HEK293 (cell line): ENCODE results near the gene SUCO.

Experiments used
- CTCF ChIA-PET: fragments of 350-600 bp; formaldehyde crosslinking; extraction: SDS; loops from one replicate; lab custom pipeline; 2021; ENCODE audit warnings: antibody characterized with exemption; lab: Yijun Ruan, JAX
- POLR2A ChIA-PET: fragments of 300-600 bp; formaldehyde crosslinking; extraction: SDS; loops from one replicate; lab custom pipeline; 2020; ENCODE audit warnings: antibody characterized with exemption, inconsistent platforms; lab: Yijun Ruan, JAX
- H3K27ac ChIP-seq: fragments of 200-500 bp; sonication (Bioruptor generic); 2 replicates; pipeline ENCODE4 v1.5.1; 2014; ENCODE audit warnings: low read depth, low read length, control low read depth, inconsistent platforms; ENCODE audit errors: extremely low read depth
- H3K36me3 ChIP-seq, 2 experiments: fragments of 200-500 bp in 1 of 2; sonication (Bioruptor generic) in 1 of 2; 1 replicate in 1 of 2; 2 replicates in 1 of 2; pipeline ENCODE4 v1.5.1; 2014 to 2017; ENCODE audit warnings: inconsistent platforms in 2 of 2, low read length in 2 of 2; ENCODE audit not compliant: control insufficient read depth in 2 of 2, insufficient read depth in 1 of 2
- H3K4me1 ChIP-seq: fragments of 200-500 bp; sonication (Bioruptor generic); 2 replicates; pipeline ENCODE4 v1.5.1; 2014; ENCODE audit warnings: mild to moderate bottlenecking, low read length, inconsistent platforms; ENCODE audit not compliant: control insufficient read depth, insufficient read depth
- H3K4me3 ChIP-seq: 2 replicates; pipeline ENCODE4 v1.5.1; 2011; ENCODE audit warnings: low read depth, mild to moderate bottlenecking, control low read depth, low read length, moderate library complexity
- H3K9me3 ChIP-seq: fragments of 200-500 bp; sonication (Bioruptor generic); 2 replicates; pipeline ENCODE4 v1.5.1; 2014; ENCODE audit warnings: low read depth, low read length, inconsistent platforms; ENCODE audit not compliant: control insufficient read depth, insufficient read depth
- GFI1B ChIP-seq: fragments of 450-650 bp; formaldehyde crosslinking; IDR thresholded peaks from 2 replicates; pipeline ENCODE4 v1.5.1; 2016; ENCODE audit warnings: missing biosample characterization, missing genetic modification characterization
- HOXA7 ChIP-seq: sonication (generic); formaldehyde crosslinking; IDR thresholded peaks from 2 replicates; pipeline ENCODE4 v1.8.1; 2022; ENCODE audit warnings: missing genetic modification reagents, borderline replicate concordance
- OSR2 ChIP-seq: fragments of 450-650 bp; formaldehyde crosslinking; IDR thresholded peaks from 2 replicates; pipeline ENCODE4 v1.5.1; 2016; ENCODE audit warnings: missing biosample characterization, missing genetic modification characterization
- SP7 ChIP-seq: fragments of 450-650 bp; formaldehyde crosslinking; IDR thresholded peaks from 2 replicates; pipeline ENCODE4 v1.5.1; 2016; ENCODE audit warnings: missing biosample characterization, missing genetic modification characterization
- ZBTB7A ChIP-seq: fragments of 450-650 bp; formaldehyde crosslinking; IDR thresholded peaks from 2 replicates; pipeline ENCODE4 v1.5.1; 2016; ENCODE audit warnings: low read depth, missing biosample characterization, missing genetic modification characterization
- ZFP3 ChIP-seq: fragments of 450-650 bp; formaldehyde crosslinking; IDR thresholded peaks from 2 replicates; pipeline ENCODE4 v1.5.1; 2016; ENCODE audit warnings: low read depth, missing biosample characterization, missing genetic modification characterization
- ZNF121 ChIP-seq: fragments of 450-650 bp; formaldehyde crosslinking; IDR thresholded peaks from 2 replicates; pipeline ENCODE4 v1.5.1; 2016; ENCODE audit warnings: missing biosample characterization, missing genetic modification characterization
- ZNF266 ChIP-seq: fragments of 450-650 bp; formaldehyde crosslinking; IDR thresholded peaks from 2 replicates; pipeline ENCODE4 v1.5.1; 2016; ENCODE audit warnings: missing biosample characterization, missing genetic modification characterization, low read depth
- ZNF274 ChIP-seq, 2 experiments: fragments of 200-500 bp in 1 of 2; fragments of 450-650 bp in 1 of 2; sonication (Bioruptor generic) in 1 of 2; formaldehyde crosslinking in 1 of 2; IDR thresholded peaks; 2 replicates each; pipeline versions ENCODE4 v1.5.1 to v1.6.1; 2014 to 2016; ENCODE audit warnings: borderline replicate concordance in 1 of 2, inconsistent platforms in 1 of 2, low read length in 1 of 2, missing biosample characterization in 1 of 2, missing genetic modification characterization in 1 of 2
- ZNF354C ChIP-seq: fragments of 450-650 bp; formaldehyde crosslinking; IDR thresholded peaks from 2 replicates; pipeline ENCODE4 v1.5.1; 2016; ENCODE audit warnings: missing biosample characterization, missing genetic modification characterization, low read depth, borderline replicate concordance
- ZNF747 ChIP-seq: fragments of 450-650 bp; formaldehyde crosslinking; IDR thresholded peaks from 2 replicates; pipeline ENCODE4 v1.5.1; 2016; ENCODE audit warnings: missing biosample characterization, missing genetic modification characterization
- ZNF768 ChIP-seq: fragments of 450-650 bp; formaldehyde crosslinking; IDR thresholded peaks from 2 replicates; pipeline ENCODE4 v1.5.1; 2018; ENCODE audit warnings: missing biosample characterization, mild to moderate bottlenecking, missing genetic modification characterization
- TF ChIP-seq, protein P1 (sequence below): fragments of 450-650 bp; formaldehyde crosslinking; conservative IDR thresholded peaks from 2 replicates; pipeline ENCODE4 v1.5.1; 2016; ENCODE audit warnings: low read depth, missing biosample characterization, missing genetic modification characterization
- TF ChIP-seq, protein P2 (sequence below): fragments of 450-650 bp; formaldehyde crosslinking; IDR thresholded peaks from 2 replicates; pipeline ENCODE4 v1.5.1; 2016; ENCODE audit warnings: missing biosample characterization, missing genetic modification characterization
- TF ChIP-seq, protein P3 (sequence below): fragments of 450-650 bp; formaldehyde crosslinking; IDR thresholded peaks from 2 replicates; pipeline ENCODE4 v1.5.1; 2016; ENCODE audit warnings: missing biosample characterization, missing genetic modification characterization
- TF ChIP-seq, protein P4 (sequence below): fragments of 450-650 bp; formaldehyde crosslinking; IDR thresholded peaks from 2 replicates; pipeline ENCODE4 v1.5.1; 2016; ENCODE audit warnings: missing biosample characterization, missing genetic modification characterization, low read depth
- TF ChIP-seq, protein P5 (sequence below): fragments of 450-650 bp; formaldehyde crosslinking; IDR thresholded peaks from 2 replicates; pipeline ENCODE4 v1.5.1; 2017; ENCODE audit warnings: missing biosample characterization, missing genetic modification characterization
- TF ChIP-seq, protein P6 (sequence below): fragments of 450-650 bp; formaldehyde crosslinking; IDR thresholded peaks from 2 replicates; pipeline ENCODE4 v1.5.1; 2016; ENCODE audit warnings: missing biosample characterization, missing genetic modification characterization
- TF ChIP-seq, protein P7 (sequence below): fragments of 450-650 bp; formaldehyde crosslinking; IDR thresholded peaks from 2 replicates; pipeline ENCODE4 v1.5.0; 2017; ENCODE audit warnings: missing biosample characterization, missing genetic modification characterization, borderline replicate concordance

Gene SUCO

DNA sequence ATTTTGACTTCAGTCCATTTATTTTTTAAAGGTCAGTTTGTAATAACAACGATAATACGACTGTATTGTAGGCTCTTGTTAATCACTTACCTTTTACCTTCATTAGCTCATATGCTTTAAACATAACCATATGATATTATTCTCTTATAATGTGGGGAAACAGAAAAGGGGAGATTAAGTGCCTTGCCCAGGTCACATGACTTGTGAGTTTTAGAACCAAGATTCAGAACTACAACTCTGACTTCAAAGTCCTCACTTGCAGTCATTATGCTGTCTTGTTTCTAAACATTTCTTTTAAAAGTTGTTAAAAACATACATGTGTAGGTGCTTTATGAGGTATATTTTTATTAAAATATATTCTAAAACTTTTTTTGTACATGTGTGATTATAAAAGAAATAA, 41.1 kb downstream of the SUCO start (continued):
- TF ChIP-seq, protein P1, sequence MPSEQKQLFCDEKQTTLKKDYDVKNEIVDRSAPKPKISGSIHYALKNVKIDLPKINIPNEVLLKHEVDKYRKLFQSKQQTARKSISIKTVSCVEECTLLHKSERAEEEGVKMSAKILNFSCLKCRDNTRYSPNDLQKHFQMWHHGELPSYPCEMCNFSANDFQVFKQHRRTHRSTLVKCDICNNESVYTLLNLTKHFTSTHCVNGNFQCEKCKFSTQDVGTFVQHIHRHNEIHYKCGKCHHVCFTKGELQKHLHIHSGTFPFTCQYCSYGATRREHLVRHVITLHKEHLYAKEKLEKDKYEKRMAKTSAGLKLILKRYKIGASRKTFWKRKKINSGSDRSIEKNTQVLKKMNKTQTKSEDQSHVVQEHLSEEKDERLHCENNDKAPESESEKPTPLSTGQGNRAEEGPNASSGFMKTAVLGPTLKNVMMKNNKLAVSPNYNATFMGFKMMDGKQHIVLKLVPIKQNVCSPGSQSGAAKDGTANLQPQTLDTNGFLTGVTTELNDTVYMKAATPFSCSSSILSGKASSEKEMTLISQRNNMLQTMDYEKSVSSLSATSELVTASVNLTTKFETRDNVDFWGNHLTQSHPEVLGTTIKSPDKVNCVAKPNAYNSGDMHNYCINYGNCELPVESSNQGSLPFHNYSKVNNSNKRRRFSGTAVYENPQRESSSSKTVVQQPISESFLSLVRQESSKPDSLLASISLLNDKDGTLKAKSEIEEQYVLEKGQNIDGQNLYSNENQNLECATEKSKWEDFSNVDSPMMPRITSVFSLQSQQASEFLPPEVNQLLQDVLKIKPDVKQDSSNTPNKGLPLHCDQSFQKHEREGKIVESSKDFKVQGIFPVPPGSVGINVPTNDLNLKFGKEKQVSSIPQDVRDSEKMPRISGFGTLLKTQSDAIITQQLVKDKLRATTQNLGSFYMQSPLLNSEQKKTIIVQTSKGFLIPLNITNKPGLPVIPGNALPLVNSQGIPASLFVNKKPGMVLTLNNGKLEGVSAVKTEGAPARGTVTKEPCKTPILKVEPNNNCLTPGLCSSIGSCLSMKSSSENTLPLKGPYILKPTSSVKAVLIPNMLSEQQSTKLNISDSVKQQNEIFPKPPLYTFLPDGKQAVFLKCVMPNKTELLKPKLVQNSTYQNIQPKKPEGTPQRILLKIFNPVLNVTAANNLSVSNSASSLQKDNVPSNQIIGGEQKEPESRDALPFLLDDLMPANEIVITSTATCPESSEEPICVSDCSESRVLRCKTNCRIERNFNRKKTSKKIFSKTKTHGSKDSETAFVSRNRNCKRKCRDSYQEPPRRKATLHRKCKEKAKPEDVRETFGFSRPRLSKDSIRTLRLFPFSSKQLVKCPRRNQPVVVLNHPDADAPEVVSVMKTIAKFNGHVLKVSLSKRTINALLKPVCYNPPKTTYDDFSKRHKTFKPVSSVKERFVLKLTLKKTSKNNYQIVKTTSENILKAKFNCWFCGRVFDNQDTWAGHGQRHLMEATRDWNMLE: no peak
- no peak for TF ChIP-seq ZFP3 (tag by site-specific recombination)
- no peak for TF ChIP-seq ZNF274 (IDR thresholded peaks at IDR 0.05; ENCODE audit: low read length)
- no peak for TF ChIP-seq ZNF274 (tag by site-specific recombination; IDR thresholded peaks at IDR 0.05; ENCODE audit: borderline replicate concordance)
- TF ChIP-seq, protein P2, sequence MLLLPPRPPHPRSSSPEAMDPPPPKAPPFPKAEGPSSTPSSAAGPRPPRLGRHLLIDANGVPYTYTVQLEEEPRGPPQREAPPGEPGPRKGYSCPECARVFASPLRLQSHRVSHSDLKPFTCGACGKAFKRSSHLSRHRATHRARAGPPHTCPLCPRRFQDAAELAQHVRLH: no peak
- TF ChIP-seq, protein P3, sequence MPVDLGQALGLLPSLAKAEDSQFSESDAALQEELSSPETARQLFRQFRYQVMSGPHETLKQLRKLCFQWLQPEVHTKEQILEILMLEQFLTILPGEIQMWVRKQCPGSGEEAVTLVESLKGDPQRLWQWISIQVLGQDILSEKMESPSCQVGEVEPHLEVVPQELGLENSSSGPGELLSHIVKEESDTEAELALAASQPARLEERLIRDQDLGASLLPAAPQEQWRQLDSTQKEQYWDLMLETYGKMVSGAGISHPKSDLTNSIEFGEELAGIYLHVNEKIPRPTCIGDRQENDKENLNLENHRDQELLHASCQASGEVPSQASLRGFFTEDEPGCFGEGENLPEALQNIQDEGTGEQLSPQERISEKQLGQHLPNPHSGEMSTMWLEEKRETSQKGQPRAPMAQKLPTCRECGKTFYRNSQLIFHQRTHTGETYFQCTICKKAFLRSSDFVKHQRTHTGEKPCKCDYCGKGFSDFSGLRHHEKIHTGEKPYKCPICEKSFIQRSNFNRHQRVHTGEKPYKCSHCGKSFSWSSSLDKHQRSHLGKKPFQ (tag by site-specific recombination): no peak
- no peak for TF ChIP-seq OSR2
- TF ChIP-seq, protein P4, sequence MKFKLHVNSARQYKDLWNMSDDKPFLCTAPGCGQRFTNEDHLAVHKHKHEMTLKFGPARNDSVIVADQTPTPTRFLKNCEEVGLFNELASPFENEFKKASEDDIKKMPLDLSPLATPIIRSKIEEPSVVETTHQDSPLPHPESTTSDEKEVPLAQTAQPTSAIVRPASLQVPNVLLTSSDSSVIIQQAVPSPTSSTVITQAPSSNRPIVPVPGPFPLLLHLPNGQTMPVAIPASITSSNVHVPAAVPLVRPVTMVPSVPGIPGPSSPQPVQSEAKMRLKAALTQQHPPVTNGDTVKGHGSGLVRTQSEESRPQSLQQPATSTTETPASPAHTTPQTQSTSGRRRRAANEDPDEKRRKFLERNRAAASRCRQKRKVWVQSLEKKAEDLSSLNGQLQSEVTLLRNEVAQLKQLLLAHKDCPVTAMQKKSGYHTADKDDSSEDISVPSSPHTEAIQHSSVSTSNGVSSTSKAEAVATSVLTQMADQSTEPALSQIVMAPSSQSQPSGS (tag by site-specific recombination): no peak
- no peak for TF ChIP-seq ZNF354C (tag by site-specific recombination)
- TF ChIP-seq, protein P5, sequence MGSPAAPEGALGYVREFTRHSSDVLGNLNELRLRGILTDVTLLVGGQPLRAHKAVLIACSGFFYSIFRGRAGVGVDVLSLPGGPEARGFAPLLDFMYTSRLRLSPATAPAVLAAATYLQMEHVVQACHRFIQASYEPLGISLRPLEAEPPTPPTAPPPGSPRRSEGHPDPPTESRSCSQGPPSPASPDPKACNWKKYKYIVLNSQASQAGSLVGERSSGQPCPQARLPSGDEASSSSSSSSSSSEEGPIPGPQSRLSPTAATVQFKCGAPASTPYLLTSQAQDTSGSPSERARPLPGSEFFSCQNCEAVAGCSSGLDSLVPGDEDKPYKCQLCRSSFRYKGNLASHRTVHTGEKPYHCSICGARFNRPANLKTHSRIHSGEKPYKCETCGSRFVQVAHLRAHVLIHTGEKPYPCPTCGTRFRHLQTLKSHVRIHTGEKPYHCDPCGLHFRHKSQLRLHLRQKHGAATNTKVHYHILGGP: no peak

DNA sequence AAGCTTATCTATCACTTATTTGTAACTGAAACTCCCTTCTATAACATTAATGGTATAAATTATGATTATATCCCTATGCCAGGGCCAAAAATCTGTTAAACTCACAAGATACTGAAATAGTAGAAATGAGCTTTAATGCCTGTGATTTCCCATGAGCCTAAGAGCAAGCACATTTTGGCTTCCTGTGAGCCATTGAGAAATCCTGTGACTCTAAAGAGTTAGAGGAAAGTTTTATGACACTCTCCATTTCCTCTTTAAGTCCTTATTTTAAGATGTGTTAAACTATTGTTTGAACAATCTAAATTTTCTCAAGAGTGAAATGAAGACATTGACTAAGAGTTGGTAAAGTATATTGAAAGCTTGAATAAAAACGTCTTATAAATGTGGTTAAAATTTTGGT, 45.6 kb downstream of the SUCO start:
- POLR2A ChIA-PET: interaction anchor here (0.8 kb wide), 1 partner anchor 46 kb away, joined by 4 read pairs; the partner anchor contains the start of gene SUCO
- Histone ChIP-seq H3K4me1 (no peaks in the 10 kb centered on the region), H3K4me3 (no peak overlapping the region), H3K27ac (no peak overlapping the region), H3K36me3 (peaks cover 3 to 13% of the 10 kb centered on the region in 2 experiments; a peak in 2 of 3 replicates), H3K9me3 (no peaks in the 10 kb centered on the region)
- CTCF ChIA-PET: no interaction called here
- no peak for TF ChIP-seq GFI1B (tag by site-specific recombination)
- no peak for TF ChIP-seq ZNF121
- no peak for TF ChIP-seq ZNF747 (tag by site-specific recombination)

DNA sequence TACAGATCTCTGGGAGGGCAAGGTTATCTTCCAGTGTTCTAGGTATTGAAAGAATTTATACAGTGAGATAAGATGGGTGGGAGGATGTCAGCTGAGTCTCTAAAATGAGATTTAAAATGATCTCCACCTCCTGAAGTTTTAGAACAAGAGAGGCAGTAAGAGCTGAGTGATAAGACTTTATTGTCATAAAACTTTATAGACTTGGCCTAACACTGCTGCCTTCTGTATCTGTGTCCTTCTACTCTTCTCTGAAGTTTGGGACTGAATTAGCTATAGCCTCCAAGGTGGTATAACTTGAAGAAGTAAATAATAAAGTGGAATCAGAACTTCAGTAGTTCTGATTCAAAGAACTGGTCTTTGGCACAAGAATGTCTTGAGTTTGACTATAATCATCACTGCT, 48.3 kb downstream of the SUCO start:
- Histone ChIP-seq H3K27ac (no peak overlapping the region), H3K4me1 (no peaks in the 10 kb centered on the region), H3K4me3 (no peak overlapping the region), H3K9me3 (no peaks in the 10 kb centered on the region), H3K36me3 (peaks cover 0 to 10% of the 10 kb centered on the region in 2 experiments; a peak in 2 of 3 replicates)
- ChIA-PET POLR2A (no interaction called here), CTCF (interaction anchor here (1.2 kb wide), 1 partner anchor 28 kb away, joined by 3 read pairs; no protein-coding TSS in a partner anchor)
- TF ChIP-seq, protein P6, sequence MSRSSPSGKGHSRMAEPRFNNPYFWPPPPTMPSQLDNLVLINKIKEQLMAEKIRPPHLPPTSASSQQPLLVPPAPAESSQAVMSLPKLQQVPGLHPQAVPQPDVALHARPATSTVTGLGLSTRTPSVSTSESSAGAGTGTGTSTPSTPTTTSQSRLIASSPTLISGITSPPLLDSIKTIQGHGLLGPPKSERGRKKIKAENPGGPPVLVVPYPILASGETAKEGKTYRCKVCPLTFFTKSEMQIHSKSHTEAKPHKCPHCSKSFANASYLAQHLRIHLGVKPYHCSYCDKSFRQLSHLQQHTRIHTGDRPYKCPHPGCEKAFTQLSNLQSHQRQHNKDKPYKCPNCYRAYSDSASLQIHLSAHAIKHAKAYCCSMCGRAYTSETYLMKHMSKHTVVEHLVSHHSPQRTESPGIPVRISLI: no peak
- TF ChIP-seq, protein P7, sequence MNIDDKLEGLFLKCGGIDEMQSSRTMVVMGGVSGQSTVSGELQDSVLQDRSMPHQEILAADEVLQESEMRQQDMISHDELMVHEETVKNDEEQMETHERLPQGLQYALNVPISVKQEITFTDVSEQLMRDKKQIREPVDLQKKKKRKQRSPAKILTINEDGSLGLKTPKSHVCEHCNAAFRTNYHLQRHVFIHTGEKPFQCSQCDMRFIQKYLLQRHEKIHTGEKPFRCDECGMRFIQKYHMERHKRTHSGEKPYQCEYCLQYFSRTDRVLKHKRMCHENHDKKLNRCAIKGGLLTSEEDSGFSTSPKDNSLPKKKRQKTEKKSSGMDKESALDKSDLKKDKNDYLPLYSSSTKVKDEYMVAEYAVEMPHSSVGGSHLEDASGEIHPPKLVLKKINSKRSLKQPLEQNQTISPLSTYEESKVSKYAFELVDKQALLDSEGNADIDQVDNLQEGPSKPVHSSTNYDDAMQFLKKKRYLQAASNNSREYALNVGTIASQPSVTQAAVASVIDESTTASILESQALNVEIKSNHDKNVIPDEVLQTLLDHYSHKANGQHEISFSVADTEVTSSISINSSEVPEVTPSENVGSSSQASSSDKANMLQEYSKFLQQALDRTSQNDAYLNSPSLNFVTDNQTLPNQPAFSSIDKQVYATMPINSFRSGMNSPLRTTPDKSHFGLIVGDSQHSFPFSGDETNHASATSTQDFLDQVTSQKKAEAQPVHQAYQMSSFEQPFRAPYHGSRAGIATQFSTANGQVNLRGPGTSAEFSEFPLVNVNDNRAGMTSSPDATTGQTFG (tag by site-specific recombination): no peak
- TF ChIP-seq ZNF354C (tag by site-specific recombination) (no peak), ZBTB7A (tag by site-specific recombination) (no peak), HOXA7 (CRISPR knock-in tag) (no peak), SP7 (tag by site-specific recombination) (no peak), ZNF768 (no peak), ZNF266 (no peak)
